HEK293 (cell line): ENCODE data around the gene MYOZ1.

Source experiments
- BCL11A ChIP-seq: fragments of 450-650 bp; formaldehyde crosslinking; IDR thresholded peaks from 2 replicates; pipeline ENCODE4 v1.5.1; 2016; ENCODE audit warnings: low read depth, missing biosample characterization, missing genetic modification characterization
- HOXA7 ChIP-seq: sonication (generic); formaldehyde crosslinking; IDR thresholded peaks from 2 replicates; pipeline ENCODE4 v1.8.1; 2022; ENCODE audit warnings: missing genetic modification reagents, borderline replicate concordance
- ZNF24 ChIP-seq: fragments of 450-650 bp; formaldehyde crosslinking; IDR thresholded peaks from 2 replicates; pipeline ENCODE4 v1.5.1; 2016; ENCODE audit warnings: missing biosample characterization, missing genetic modification characterization
- ZNF416 ChIP-seq: fragments of 450-650 bp; formaldehyde crosslinking; IDR thresholded peaks from 2 replicates; pipeline ENCODE4 v1.5.1; 2016; ENCODE audit warnings: missing biosample characterization, missing genetic modification characterization
- ZNF544 ChIP-seq: fragments of 450-650 bp; formaldehyde crosslinking; IDR thresholded peaks from 2 replicates; pipeline ENCODE4 v1.5.0; 2017; ENCODE audit warnings: missing biosample characterization, missing genetic modification characterization
- ZNF660 ChIP-seq: fragments of 450-650 bp; IDR thresholded peaks from 2 replicates; pipeline ENCODE4 v1.5.1; 2018; ENCODE audit warnings: missing biosample characterization, mild to moderate bottlenecking, missing genetic modification characterization
- ZNF670 ChIP-seq: fragments of 450-650 bp; formaldehyde crosslinking; IDR thresholded peaks from 2 replicates; pipeline ENCODE4 v1.5.1; 2016; ENCODE audit warnings: missing biosample characterization, missing genetic modification characterization, low read depth
- ZNF792 ChIP-seq: fragments of 450-650 bp; formaldehyde crosslinking; IDR thresholded peaks from 2 replicates; pipeline ENCODE4 v1.5.1; 2016; ENCODE audit warnings: missing biosample characterization, missing genetic modification characterization
- TF ChIP-seq, protein P1 (sequence below): fragments of 450-650 bp; formaldehyde crosslinking; IDR thresholded peaks from 2 replicates; pipeline ENCODE4 v1.5.1; 2016; ENCODE audit warnings: missing biosample characterization, missing genetic modification characterization
- TF ChIP-seq, protein P2 (sequence below): fragments of 450-650 bp; formaldehyde crosslinking; IDR thresholded peaks from 2 replicates; pipeline ENCODE4 v1.5.1; 2016; ENCODE audit warnings: missing biosample characterization, missing genetic modification characterization
- TF ChIP-seq, protein P3 (sequence below): fragments of 450-650 bp; formaldehyde crosslinking; IDR thresholded peaks from 2 replicates; pipeline ENCODE4 v1.5.1; 2016; ENCODE audit warnings: missing biosample characterization, missing genetic modification characterization
- TF ChIP-seq, protein P4 (sequence below): fragments of 450-650 bp; formaldehyde crosslinking; IDR thresholded peaks from 2 replicates; pipeline ENCODE4 v1.5.1; 2016; ENCODE audit warnings: missing biosample characterization, missing genetic modification characterization

DNA sequence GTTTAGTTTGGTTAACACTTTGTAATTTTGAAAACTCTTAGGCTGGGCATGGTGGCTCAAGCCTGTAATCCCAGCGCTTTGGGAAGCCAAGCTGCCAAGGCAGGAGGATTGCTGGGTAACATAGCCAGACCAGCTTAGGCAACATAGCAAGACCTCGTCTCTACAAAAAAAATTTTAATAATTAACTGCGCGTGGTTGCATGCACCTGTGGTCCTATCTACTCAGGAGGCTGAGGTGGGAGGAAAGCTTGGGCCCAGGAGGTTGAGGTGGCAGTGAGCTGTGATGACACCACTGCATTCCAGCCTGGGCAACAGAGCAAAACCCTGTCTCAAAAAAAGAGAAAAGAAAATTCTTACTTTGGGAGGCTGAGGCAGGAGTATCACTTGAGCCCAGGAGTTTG, 18.2 kb downstream of the MYOZ1 start:
- TF ChIP-seq, protein P1, sequence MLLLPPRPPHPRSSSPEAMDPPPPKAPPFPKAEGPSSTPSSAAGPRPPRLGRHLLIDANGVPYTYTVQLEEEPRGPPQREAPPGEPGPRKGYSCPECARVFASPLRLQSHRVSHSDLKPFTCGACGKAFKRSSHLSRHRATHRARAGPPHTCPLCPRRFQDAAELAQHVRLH (tag by site-specific recombination): no peak
- TF ChIP-seq BCL11A (tag by site-specific recombination): no peak
- TF ChIP-seq, protein P2, sequence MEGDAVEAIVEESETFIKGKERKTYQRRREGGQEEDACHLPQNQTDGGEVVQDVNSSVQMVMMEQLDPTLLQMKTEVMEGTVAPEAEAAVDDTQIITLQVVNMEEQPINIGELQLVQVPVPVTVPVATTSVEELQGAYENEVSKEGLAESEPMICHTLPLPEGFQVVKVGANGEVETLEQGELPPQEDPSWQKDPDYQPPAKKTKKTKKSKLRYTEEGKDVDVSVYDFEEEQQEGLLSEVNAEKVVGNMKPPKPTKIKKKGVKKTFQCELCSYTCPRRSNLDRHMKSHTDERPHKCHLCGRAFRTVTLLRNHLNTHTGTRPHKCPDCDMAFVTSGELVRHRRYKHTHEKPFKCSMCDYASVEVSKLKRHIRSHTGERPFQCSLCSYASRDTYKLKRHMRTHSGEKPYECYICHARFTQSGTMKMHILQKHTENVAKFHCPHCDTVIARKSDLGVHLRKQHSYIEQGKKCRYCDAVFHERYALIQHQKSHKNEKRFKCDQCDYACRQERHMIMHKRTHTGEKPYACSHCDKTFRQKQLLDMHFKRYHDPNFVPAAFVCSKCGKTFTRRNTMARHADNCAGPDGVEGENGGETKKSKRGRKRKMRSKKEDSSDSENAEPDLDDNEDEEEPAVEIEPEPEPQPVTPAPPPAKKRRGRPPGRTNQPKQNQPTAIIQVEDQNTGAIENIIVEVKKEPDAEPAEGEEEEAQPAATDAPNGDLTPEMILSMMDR (tag by site-specific recombination): no peak
- no peak for TF ChIP-seq ZNF792
- TF ChIP-seq, protein P3, sequence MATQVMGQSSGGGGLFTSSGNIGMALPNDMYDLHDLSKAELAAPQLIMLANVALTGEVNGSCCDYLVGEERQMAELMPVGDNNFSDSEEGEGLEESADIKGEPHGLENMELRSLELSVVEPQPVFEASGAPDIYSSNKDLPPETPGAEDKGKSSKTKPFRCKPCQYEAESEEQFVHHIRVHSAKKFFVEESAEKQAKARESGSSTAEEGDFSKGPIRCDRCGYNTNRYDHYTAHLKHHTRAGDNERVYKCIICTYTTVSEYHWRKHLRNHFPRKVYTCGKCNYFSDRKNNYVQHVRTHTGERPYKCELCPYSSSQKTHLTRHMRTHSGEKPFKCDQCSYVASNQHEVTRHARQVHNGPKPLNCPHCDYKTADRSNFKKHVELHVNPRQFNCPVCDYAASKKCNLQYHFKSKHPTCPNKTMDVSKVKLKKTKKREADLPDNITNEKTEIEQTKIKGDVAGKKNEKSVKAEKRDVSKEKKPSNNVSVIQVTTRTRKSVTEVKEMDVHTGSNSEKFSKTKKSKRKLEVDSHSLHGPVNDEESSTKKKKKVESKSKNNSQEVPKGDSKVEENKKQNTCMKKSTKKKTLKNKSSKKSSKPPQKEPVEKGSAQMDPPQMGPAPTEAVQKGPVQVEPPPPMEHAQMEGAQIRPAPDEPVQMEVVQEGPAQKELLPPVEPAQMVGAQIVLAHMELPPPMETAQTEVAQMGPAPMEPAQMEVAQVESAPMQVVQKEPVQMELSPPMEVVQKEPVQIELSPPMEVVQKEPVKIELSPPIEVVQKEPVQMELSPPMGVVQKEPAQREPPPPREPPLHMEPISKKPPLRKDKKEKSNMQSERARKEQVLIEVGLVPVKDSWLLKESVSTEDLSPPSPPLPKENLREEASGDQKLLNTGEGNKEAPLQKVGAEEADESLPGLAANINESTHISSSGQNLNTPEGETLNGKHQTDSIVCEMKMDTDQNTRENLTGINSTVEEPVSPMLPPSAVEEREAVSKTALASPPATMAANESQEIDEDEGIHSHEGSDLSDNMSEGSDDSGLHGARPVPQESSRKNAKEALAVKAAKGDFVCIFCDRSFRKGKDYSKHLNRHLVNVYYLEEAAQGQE (tag by site-specific recombination): no peak
- TF ChIP-seq ZNF24: no peak
- TF ChIP-seq ZNF660: no peak
- no peak for TF ChIP-seq HOXA7 (CRISPR knock-in tag)
- TF ChIP-seq ZNF416 (tag by site-specific recombination): no peak
- TF ChIP-seq ZNF544 (tag by site-specific recombination): no peak
- TF ChIP-seq, protein P4, sequence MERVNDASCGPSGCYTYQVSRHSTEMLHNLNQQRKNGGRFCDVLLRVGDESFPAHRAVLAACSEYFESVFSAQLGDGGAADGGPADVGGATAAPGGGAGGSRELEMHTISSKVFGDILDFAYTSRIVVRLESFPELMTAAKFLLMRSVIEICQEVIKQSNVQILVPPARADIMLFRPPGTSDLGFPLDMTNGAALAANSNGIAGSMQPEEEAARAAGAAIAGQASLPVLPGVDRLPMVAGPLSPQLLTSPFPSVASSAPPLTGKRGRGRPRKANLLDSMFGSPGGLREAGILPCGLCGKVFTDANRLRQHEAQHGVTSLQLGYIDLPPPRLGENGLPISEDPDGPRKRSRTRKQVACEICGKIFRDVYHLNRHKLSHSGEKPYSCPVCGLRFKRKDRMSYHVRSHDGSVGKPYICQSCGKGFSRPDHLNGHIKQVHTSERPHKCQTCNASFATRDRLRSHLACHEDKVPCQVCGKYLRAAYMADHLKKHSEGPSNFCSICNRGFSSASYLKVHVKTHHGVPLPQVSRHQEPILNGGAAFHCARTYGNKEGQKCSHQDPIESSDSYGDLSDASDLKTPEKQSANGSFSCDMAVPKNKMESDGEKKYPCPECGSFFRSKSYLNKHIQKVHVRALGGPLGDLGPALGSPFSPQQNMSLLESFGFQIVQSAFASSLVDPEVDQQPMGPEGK: no peak
- TF ChIP-seq ZNF670 (tag by site-specific recombination): no peak
